Subcutaneous adipose tissue (tissue), 4 donors: ENCODE results near the gene PHF24. TPM values are rescaled to one million over a fixed set of nuclear protein-coding genes. Genes with fewer than 3 reads are reported as not detected.

ENCODE experiments used
- CTCF ChIP-seq: fragments of 450-650 bp; IDR thresholded peaks from one replicate; pipeline ENCODE4 v1.5.1; 2016; ENCODE audit warnings: low read depth, mild to moderate bottlenecking, control low read depth, antibody characterized with exemption, moderate library complexity
- total RNA-seq, 4 donors: library from RNA; depleted of rRNA; stranded (reverse); fragments of >200 nt; gene quantifications; one replicate each; pipeline ENCODE4 v1.1.0, GENCODE V29; 2016

The PHF24 gene
- total RNA-seq, 4 donors from 2014 or later = 0.34 to 2.3 (median 1.3) TPM; not detected in 1

DNA sequence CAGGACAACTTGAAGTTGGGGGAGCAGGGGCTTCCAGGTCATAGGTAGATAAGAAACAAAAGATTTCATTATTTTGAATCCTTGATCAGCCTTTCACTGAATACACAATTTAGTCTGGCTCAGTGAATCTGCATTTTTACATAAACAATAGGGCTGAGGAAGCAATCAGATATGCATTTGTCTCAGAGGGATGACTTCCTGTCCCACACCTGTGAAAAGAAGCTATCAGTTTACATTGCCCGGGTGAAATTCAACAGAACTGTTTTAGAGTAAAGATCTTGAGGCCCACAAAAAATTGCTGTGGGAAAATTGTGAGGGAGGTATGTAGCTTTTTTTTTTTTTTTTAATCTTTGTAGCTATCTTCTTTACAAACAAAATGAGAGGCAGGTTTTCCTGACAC is 69.8 kb downstream of the PHF24 start:
- TF ChIP-seq CTCF = no peak

GRCh38 chr9:35028341-35028740 is 70.3 kb downstream of the PHF24 start:
- no peak for TF ChIP-seq CTCF

GRCh38 chr9:35029241-35029640 is 71.2 kb downstream of the PHF24 start:
- no peak for TF ChIP-seq CTCF

DNA sequence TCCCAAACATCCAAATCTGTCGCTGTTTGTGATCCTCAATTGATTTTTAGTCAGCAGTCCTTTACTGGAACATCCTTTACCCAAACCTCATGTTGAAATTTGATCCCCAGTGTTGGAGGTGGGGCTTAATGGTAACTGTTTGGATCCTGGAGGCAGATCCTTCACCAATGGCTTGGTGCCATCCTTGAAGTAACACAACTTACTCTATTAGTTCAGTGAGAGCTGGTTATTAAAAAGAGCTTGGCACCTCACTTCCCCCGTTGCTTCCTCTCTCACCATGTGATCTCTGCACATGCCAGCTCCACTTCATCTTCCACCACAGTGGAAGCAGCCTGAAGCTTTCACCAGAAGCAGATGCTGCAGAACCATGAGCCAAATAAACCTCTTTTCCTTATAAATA is 71.8 kb downstream of the PHF24 start:
- TF ChIP-seq CTCF = no peak

Other genes starting within 250 kb of the PHF24 start
- 1 to 10 TPM; 1.4 to 9.5 (median 3.1) TPM for gene CCL21, start 248.1 kb upstream of the PHF24 start, total RNA-seq
- gene DNAJB5, start 31.5 kb downstream of the PHF24 start, total RNA-seq = 1 to 10 TPM; 4.0 to 6.5 (median 4.6) TPM
- gene VCP, start 114.3 kb downstream of the PHF24 start, total RNA-seq = 100 to 1,000 TPM; 123 to 199 (median 153) TPM
- 10 to 100 TPM in 3 of 4 donors, 1 to 10 TPM in 1; 5.5 to 13.0 (median 12.0) TPM for gene FANCG, start 121.7 kb downstream of the PHF24 start, total RNA-seq
- 10 to 100 TPM in 3 of 4 donors, 1 to 10 TPM in 1; 6.5 to 17.9 (median 11.7) TPM for gene PIGO, start 138.3 kb downstream of the PHF24 start, total RNA-seq
- gene STOML2, start 144.8 kb downstream of the PHF24 start, total RNA-seq = 10 to 100 TPM; 62.7 to 81.2 (median 68.1) TPM
- gene ATOSB, start 157.6 kb downstream of the PHF24 start, total RNA-seq = 10 to 100 TPM in 3 of 4 donors, 1 to 10 TPM in 1; 7.7 to 23.7 (median 20.4) TPM
- gene UNC13B, start 203.7 kb downstream of the PHF24 start, total RNA-seq = 10 to 100 TPM; 17.5 to 31.6 (median 28.9) TPM